GM03348 (cell line): ENCODE results near the gene HAPLN3.
A peak's percentile ranks its signal among the peaks of the same experiment; 100 is the strongest.

Source experiments
- DNase-seq: peaks from one replicate; pipeline ENCODE4 v3.0.0; 2012; ENCODE audit warnings: low spot score

The HAPLN3 gene

GRCh38 chr15:88909956-88910831, 14.8 kb upstream of the HAPLN3 start:
- no peak for DNase-seq

GRCh38 chr15:88908697-88909621, 13.6 kb upstream of the HAPLN3 start:
- DNase-seq = no peak

GRCh38 chr15:88908123-88908522, 12.8 kb upstream of the HAPLN3 start:
- DNase-seq = no peak

- no peak for DNase-seq
Measured at GRCh38 chr15:88907111-88907510, 11.8 kb upstream of the HAPLN3 start.

GRCh38 chr15:88906551-88906950, 11.2 kb upstream of the HAPLN3 start:
- no peak for DNase-seq

- DNase-seq = no peak
Measured at GRCh38 chr15:88906130-88906529, 10.8 kb upstream of the HAPLN3 start.

- peak; percentile 1 for DNase-seq
Measured at GRCh38 chr15:88905576-88905975, 10.2 kb upstream of the HAPLN3 start.

- DNase-seq = peak; percentile 85
Measured at GRCh38 chr15:88904624-88905327, 9.4 kb upstream of the HAPLN3 start.

GRCh38 chr15:88904257-88904623, 8.9 kb upstream of the HAPLN3 start:
- DNase-seq = no peak

GRCh38 chr15:88902846-88903245, 7.5 kb upstream of the HAPLN3 start:
- no peak for DNase-seq

- DNase-seq = peak; percentile 2
Measured at GRCh38 chr15:88902221-88902835, 7.0 kb upstream of the HAPLN3 start.

GRCh38 chr15:88901508-88902220, 6.3 kb upstream of the HAPLN3 start:
- no peak for DNase-seq

- no peak for DNase-seq
Measured at GRCh38 chr15:88900982-88901418, 5.7 kb upstream of the HAPLN3 start.

- DNase-seq = peak; percentile 54
Measured at GRCh38 chr15:88900309-88900981, 5.1 kb upstream of the HAPLN3 start.

- no peak for DNase-seq
Measured at GRCh38 chr15:88899251-88899650, 3.9 kb upstream of the HAPLN3 start.

- no peak for DNase-seq
Measured at GRCh38 chr15:88898736-88899135, 3.4 kb upstream of the HAPLN3 start.

GRCh38 chr15:88897456-88898194, 2.3 kb upstream of the HAPLN3 start:
- peak; percentile 89 for DNase-seq

- no peak for DNase-seq
Measured at GRCh38 chr15:88897142-88897455, 1.8 kb upstream of the HAPLN3 start.

- no peak for DNase-seq
Measured at GRCh38 chr15:88896333-88897033, 1.1 kb upstream of the HAPLN3 start.
